HG03196 (cell line): Measurements from ENCODE around the gene FNDC3B.

Source experiments
- ATAC-seq: cut with Tn5 transposase; IDR thresholded peaks from one replicate; pipeline ENCODE4 v1.9.1; 2021; ENCODE audit not compliant: unreplicated experiment

The FNDC3B gene

GRCh38 chr3:172147113-172147818, 107.9 kb downstream of the FNDC3B start:
- no peak for ATAC-seq

- ATAC-seq: no peak
These were observed 108.9 kb downstream of the FNDC3B start for GRCh38 chr3:172148241-172148640.

- no peak for ATAC-seq
These were observed 109.6 kb downstream of the FNDC3B start for GRCh38 chr3:172148702-172149565.

GRCh38 chr3:172150268-172150667, 110.9 kb downstream of the FNDC3B start:
- ATAC-seq: no peak

GRCh38 chr3:172150913-172151650, 111.7 kb downstream of the FNDC3B start:
- ATAC-seq: no peak

- ATAC-seq: no peak
These were observed 112.6 kb downstream of the FNDC3B start for GRCh38 chr3:172151651-172152649.

GRCh38 chr3:172152874-172153273, 113.5 kb downstream of the FNDC3B start:
- ATAC-seq: no peak

GRCh38 chr3:172153335-172153861, 114.0 kb downstream of the FNDC3B start:
- ATAC-seq: peak; percentile 67

GRCh38 chr3:172154768-172155664, 115.6 kb downstream of the FNDC3B start:
- peak; percentile 56 for ATAC-seq

GRCh38 chr3:172155897-172156585, 116.7 kb downstream of the FNDC3B start:
- no peak for ATAC-seq

- no peak for ATAC-seq
These were observed 117.2 kb downstream of the FNDC3B start for GRCh38 chr3:172156586-172156955.

GRCh38 chr3:172157564-172158258, 118.3 kb downstream of the FNDC3B start:
- ATAC-seq: no peak

- no peak for ATAC-seq
These were observed 119.4 kb downstream of the FNDC3B start for GRCh38 chr3:172158741-172159140.

- no peak for ATAC-seq
These were observed 120.0 kb downstream of the FNDC3B start for GRCh38 chr3:172159376-172159775.

GRCh38 chr3:172159962-172160538, 120.7 kb downstream of the FNDC3B start:
- ATAC-seq: no peak

- ATAC-seq: no peak
These were observed 121.9 kb downstream of the FNDC3B start for GRCh38 chr3:172161133-172161789.

GRCh38 chr3:172161959-172162358, 122.6 kb downstream of the FNDC3B start:
- no peak for ATAC-seq
